Loucy (cell line): Measurements from ENCODE around the gene SLC16A8.

Experiments used
- CTCF ChIP-seq: fragments of 200-600 bp; sonication (generic); conservative IDR thresholded peaks from 2 replicates; pipeline ENCODE4 v1.5.1; 2014; ENCODE audit warnings: mild to moderate bottlenecking, antibody characterized with exemption, low read length
- EZH2phosphoT487 ChIP-seq: fragments of 200-600 bp; IDR thresholded peaks from 2 replicates; pipeline ENCODE4 v1.6.1; 2018; ENCODE audit warnings: antibody characterized with exemption, mild to moderate bottlenecking, moderate library complexity, borderline replicate concordance

- TF ChIP-seq EZH2phosphoT487 (no peak), CTCF (no peak)
Observed at GRCh38 chr22:38033522-38034277, 50.3 kb downstream of the SLC16A8 start.
